ENCODE measurements around the gene ADM.

GRCh38 chr11:10308201-10308954, 3.5 kb downstream of the ADM start:
- TF ChIP-seq CTCF (IDR thresholded peaks at IDR 0.05) (peak in 1 of 7 experiments; percentile 18), POLR2A (IDR thresholded peaks at IDR 0.05) (peak in 2 of 3 donors; percentile 53 to 56)

Measured in body of pancreas (tissue), 4 donors.